WERI-Rb-1 (cell line): ENCODE data around the gene TNXB.

Experiments used
- DNase-seq: peaks from one replicate; pipeline ENCODE4 v3.0.0-alpha.2; 2020
- H3K27ac ChIP-seq: fragments of 250-450 bp; sonication (Bioruptor Pico); 2 replicates; pipeline ENCODE4 v1.5.1; 2020; ENCODE audit warnings: mild to moderate bottlenecking, moderate library complexity
- H3K27me3 ChIP-seq: fragments of 250-450 bp; sonication (Bioruptor Pico); 2 replicates; pipeline ENCODE4 v1.5.1; 2021; ENCODE audit warnings: mild to moderate bottlenecking, low read depth, moderate library complexity; ENCODE audit not compliant: insufficient read depth, severe bottlenecking
- H3K36me3 ChIP-seq: fragments of 250-450 bp; sonication (Bioruptor Pico); 2 replicates; pipeline ENCODE4 v1.5.1; 2020; ENCODE audit warnings: mild to moderate bottlenecking, moderate library complexity
- H3K4me3 ChIP-seq: 2 replicates; pipeline ENCODE4 v1.5.1; 2011; ENCODE audit warnings: low read depth, mild to moderate bottlenecking, control low read depth, low read length
- H3K9me3 ChIP-seq: fragments of 250-450 bp; sonication (Bioruptor Pico); 2 replicates; pipeline ENCODE4 v1.5.1; 2021; ENCODE audit warnings: mild to moderate bottlenecking, moderate library complexity; ENCODE audit not compliant: severe bottlenecking
- CTCF ChIP-seq: IDR thresholded peaks from 2 replicates; pipeline ENCODE4 v1.5.1; 2011; ENCODE audit warnings: low read depth, mild to moderate bottlenecking, control low read depth, inconsistent platforms, low read length

The TNXB gene

DNA sequence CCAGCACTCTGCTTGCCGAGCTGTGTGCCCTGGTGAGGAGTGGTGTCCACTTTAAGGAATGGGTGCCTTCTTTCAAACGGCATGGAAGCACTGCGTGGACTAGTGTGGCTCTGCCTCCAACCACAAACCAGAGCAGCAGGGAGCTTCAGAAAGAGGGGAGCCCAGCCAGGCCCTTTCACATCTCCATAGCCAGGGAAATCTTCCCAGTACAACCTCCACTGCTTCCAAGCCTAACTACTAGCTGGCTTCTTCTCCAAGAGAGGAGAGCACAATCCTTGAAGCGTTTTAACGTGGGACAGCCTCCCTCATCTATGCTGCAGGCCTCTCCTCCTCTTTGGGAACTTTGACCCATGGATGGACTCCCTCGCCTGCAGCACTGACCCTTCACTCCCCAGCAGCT lies 26.7 kb downstream of the TNXB start:
- TF ChIP-seq CTCF = no peak
- no peaks in the 10 kb centered on the region for H3K9me3 ChIP-seq
- no peaks in the 10 kb centered on the region for H3K27me3 ChIP-seq
- no peak overlapping the region for H3K27ac ChIP-seq
- DNase-seq = no peak
- H3K4me3 ChIP-seq = no peak overlapping the region
- H3K36me3 ChIP-seq = no peaks in the 10 kb centered on the region

DNA sequence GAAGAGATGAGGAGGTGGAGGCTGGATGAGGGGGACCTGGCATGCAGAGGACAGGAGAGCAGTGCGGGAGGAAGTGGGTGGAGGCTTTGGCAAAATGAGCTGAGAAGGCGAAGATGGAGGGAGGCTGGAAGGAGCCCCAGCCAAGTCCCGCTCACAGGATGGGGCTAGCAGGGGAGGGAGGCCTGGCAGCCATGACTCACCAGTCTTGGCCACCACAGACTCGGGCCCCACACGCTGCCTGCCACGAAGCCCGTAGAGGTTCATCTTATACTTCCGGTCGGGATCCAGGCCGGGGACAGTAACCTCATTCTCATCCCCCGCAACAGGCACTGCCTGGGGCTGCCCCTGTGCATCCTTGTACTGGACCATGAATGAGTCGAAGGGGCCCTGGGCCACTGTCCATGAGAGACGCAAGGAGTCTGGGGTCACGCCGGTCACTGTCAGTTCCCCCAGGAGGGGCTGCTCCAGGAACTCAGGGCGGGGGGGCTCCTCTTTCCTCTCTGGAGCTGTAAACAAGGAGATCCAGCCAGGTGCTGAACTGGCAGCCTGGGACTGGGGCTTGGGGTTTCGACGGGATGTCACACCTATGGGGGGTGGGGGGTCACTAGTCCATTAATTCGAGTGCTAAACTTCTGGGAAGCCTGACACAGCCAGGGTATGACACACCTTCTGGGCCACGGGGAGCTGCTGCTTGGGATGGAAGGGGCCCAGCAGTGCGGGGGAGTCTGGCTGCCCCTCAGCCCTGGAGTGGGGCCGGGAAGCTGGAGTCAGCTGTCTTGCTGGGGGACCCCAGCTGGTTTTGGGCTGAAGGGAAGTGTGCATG lies 27.8 kb downstream of the TNXB start:
- TF ChIP-seq CTCF = no peak
- Histone ChIP-seq H3K27ac (no peak overlapping the region), H3K9me3 (no peaks in the 10 kb centered on the region), H3K4me3 (no peak overlapping the region), H3K36me3 (no peaks in the 10 kb centered on the region), H3K27me3 (no peaks in the 10 kb centered on the region)
- no peak for DNase-seq

DNA sequence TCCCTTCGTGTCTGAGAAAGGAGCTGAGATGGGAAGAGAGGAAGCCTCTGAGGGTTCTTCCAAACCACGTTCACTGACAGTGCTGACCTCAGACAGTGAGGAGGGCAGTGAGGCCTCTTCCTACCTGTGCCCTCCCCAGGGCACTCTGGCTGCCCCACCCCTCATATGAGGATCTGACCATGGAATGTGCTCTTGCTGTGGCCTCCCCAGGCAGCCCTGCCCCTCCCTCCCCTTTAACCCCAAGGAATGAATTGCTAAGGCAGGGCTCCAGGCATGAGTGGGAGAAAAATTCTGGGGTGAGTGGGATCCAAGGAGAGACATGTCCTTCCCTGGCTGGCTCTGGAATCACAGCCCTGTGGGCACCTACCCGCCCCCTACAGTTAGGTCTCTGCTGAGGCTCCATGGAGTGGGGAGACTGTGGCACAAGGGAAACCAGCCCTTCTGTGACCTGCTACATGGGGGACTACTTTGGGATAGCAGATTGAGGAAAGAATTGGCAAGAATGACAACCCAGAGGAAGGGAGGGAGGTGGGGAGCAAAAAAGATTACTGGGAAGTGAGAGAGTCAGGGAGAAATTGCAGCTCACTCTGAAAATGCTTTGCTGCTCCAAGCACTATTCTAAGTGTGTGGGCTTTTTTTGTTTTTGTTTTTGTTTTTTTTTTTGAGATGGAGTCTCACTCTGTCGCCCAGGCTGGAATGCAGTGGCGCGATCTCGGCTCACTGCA lies 29.4 kb downstream of the TNXB start:
- Histone ChIP-seq H3K4me3 (no peak overlapping the region), H3K27me3 (no peaks in the 10 kb centered on the region), H3K9me3 (no peaks in the 10 kb centered on the region), H3K36me3 (no peaks in the 10 kb centered on the region), H3K27ac (no peak overlapping the region)
- TF ChIP-seq CTCF = 0 out of 2 replicates have a peak, but pooled peaks have one; percentile 12
- DNase-seq = no peak

DNA sequence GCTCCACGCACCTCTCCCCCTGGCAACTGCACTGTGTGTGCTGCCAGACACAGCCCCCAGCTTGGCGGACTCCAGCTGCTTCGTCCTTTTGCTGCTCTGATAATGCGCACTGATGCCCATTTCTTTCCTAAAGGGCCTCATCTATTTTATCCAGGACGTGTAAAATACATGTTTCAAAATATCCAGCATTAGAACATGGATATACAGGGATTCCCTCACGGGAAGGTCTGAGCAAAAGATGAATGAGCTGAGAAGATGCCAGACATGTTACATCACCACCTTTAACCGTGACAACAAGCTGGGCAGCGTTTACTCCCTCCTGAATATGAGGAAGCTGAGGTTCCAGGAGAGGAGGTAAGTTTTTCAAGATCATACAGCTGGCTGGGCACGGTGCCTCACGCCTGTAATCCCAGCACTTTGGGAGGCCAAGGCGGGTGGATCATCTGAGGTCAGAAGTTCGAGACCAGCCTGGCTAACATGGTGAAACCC lies 32.8 kb downstream of the TNXB start:
- no peak for DNase-seq
- Histone ChIP-seq H3K4me3 (no peak overlapping the region), H3K27me3 (no peaks in the 10 kb centered on the region), H3K36me3 (no peaks in the 10 kb centered on the region), H3K27ac (no peak overlapping the region), H3K9me3 (no peaks in the 10 kb centered on the region)
- no peak for TF ChIP-seq CTCF

GRCh38 chr6:32075781-32076180 lies 33.4 kb downstream of the TNXB start:
- Histone ChIP-seq H3K36me3 (no peaks in the 10 kb centered on the region), H3K27me3 (no peaks in the 10 kb centered on the region), H3K27ac (no peak overlapping the region), H3K9me3 (no peaks in the 10 kb centered on the region), H3K4me3 (no peak overlapping the region)
- no peak for DNase-seq
- TF ChIP-seq CTCF = no peak
